Measurements from ENCODE around the gene RNF17.
A peak's percentile ranks its signal among the peaks of the same experiment; 100 is the strongest.

RNF17 gene

DNA sequence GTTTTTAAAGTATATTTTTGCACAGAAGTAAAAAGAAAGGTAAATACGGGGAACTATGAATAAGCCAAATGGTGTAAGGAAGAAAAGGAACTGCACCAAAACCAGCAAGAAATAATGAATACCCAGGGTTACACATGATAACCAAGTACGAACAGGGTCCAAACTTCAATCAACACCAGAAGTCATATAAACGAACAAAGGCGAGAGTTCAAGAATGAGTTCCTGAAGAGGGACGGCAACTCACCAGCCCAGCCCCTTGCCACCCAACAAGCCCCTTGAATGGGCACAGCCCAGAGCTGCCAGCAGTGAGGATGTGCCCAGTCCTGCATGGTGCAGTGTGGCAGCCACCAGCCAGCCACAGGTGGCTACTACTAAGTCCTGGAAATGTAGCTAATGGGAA, 132.1 kb downstream of the RNF17 start:
- DNase-seq (ENCODE audit: low spot score), result no peak

DNA sequence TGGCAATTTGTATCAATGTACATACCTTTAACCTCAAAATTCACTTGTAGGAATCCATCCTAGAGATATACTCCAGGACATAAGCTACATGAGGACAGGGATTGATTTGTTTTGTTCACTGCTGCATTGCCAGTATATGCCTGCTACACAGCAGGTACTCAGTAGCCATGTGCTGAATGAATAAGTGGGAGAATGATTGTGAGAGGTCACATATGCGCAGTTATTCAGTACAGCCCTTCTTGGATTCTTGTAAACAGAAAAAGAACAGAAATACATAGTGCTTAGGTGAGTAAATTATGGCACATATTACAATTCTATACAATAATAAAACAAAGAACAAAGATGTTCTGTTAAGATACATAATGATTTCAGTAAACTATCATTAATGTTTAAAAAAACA, 133.3 kb downstream of the RNF17 start:
- no peak for DNase-seq (ENCODE audit: low spot score)

DNA sequence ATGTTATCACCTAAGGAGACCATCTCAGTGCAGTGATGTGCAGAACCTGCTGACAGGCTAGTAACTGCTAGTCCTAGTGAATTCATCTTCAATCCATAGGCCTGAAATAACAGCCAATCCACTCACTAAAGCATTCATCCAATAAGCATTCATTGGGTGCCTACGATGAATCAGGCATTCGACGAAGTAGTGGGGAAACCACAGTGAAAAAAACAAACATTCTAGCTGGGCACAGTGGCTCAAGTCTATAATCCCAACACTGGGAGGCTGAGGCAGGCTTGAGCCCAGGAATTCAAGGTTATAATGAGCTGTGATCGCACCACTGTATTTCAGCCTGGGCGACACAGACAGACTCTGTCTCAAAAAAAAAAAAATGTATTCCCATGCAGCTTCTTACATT, 135.6 kb downstream of the RNF17 start:
- DNase-seq (ENCODE audit: low spot score), result no peak

DNA sequence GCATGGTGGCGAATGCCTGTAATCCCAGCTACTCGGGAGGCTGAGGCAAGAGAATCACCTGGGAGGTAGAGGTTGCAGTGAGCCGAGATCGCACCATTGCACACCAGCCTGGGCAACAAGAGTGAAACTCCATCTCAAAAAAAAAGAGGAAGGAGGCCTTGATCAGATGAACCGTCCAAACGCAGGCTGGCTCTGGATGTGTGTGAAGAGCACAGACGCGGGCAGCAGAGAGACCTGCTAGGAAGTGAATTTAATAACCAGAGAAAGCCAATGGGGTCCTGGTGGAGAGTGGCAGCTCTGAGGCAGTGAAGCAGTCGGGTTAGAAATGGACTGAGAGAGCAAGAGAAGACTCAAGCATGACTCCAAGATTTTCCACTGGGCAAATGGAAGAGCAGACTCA, 136.5 kb downstream of the RNF17 start:
- no peak for DNase-seq (ENCODE audit: low spot score)

DNA sequence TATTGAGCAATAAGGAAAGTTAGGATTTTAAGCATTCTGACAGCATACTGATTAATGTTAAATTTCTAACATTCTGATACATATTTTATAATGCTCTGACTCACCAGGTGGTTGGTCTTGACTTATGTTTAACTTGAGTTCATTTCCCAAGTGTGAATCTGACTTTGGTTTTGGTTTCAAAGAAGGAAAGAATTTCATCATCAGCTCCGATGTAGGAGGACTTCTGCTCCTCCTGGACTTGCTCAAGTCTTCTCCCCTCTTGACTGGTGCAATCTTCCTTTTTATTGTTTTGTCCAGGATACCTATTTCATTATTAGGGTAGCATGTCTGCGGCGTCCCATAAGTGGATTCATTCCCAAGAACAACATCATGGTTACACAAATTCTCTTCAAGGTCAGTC, 141.3 kb downstream of the RNF17 start:
- no peak for DNase-seq (ENCODE audit: low spot score)

DNA sequence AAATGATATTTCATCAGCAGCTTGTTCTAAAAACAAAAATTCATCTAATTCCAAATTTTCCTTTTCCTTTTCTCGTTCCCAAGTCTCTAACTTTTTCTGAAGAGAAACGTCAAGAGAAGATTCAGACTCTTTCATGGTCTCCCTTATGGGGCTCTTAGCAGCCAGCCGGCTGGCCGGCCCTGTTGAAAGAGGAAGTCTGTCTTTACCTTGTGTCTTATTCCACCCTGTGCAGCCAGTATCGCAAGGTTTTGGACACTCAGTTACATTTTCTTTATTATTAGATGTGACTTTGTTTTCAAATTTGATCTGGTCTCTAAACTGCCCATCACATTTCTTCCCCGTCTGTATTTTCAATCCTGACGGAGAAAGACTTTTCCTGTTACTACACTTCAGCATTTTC, 142.3 kb downstream of the RNF17 start:
- DNase-seq (ENCODE audit: low spot score), result no peak

DNA sequence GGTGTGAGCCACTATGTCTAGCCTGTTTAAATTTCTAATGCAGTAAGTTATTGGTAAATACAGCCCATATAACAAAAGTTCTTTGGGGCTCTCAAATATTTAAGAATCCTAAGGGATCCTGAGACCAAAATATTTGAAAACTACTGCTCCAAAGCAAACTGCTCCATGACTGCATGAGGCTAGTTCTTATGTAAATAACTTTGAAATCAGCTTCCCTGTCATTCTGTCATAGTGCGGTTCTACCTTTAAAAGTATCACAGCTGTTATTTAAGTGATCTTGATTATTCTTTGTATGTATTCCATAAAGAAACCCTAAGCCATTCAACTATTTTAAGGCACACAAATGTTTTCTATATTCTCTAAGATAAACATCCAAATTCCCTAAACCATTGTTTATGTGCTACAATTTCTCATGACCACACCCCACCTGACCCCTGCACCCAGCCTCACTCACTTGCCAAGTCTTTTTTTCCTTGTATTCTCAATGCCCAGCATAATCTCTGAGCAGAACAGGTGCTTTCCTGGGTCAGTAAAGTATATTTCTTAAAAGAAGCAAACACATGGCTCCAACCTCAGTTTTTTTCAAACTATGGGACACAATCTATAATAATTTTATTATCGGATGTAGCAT, 146.6 kb downstream of the RNF17 start:
- DNase-seq (ENCODE audit: low spot score), result no peak

DNA sequence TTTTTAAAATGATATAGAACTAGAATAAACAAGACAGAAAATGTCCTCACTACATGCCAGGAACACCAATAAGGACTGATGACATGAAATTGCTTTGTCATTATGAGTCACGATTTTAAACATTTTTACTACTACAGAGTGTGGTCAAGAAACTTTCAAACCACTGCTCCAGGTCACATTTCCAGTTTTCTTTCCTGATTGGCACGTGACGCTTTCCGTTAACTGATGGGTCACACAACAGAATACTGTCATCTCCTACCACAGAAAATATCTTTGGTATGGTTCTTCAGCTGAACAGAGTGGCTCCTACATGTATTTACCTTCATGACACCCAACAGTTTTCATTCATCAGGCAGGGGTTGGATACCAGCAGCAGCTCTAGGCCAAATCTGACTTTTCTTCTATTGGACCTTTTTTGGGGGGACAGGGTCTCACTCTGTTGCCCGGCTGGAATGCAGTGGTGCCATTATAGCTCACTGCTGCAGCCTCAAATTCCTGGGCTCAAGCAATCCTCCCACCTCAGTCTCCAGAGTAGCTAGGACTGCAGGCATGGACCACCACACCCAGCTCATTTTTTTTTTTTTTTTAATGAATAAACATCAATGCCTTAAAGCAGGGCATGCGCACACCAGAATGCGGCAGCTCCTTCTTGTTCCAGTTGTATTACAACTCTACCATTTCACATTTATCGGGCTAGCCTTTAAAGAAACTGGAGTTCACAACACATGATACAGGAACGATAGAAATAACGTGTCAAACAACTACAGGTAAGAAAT, 147.4 kb downstream of the RNF17 start:
- DNase-seq (ENCODE audit: low spot score), result no peak

DNA sequence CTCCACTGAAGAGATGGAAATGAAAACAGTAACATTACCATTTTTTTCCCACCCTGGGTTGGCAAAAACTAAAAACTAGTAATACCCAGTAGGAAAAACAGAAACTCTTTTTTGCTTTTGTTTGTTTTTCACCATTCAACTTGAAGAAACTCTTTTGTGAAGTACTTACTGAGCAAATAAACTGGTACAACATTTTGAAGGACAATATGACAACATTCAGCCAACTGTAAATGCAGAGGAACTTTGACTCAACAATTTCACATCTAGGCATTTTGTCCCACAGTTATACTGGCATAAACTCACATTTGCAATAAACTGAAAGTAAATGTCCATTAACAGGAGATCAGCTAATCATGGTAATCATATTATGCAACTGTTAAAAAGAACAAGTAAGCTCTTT, 152.5 kb downstream of the RNF17 start:
- DNase-seq (ENCODE audit: low spot score), result no peak

DNA sequence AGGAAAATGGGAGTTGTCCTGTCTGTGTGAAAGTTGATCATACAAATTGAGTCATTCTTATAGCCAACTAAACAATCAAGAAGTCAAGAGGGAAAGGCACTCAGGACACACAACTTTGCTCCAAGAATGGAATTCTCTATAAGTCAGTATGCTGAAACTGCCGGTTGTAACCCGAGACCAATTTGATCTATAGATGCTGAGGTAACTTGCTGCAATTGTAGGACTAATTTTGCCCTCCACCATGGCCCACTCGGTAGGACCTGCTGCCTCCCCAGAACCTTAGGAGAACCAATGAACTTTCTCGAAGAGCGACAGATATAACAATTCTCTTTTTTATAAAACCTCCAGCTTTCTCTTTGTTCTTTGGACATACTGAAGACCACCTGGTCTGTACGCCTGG, 157.0 kb downstream of the RNF17 start:
- DNase-seq (ENCODE audit: low spot score), result no peak

DNA sequence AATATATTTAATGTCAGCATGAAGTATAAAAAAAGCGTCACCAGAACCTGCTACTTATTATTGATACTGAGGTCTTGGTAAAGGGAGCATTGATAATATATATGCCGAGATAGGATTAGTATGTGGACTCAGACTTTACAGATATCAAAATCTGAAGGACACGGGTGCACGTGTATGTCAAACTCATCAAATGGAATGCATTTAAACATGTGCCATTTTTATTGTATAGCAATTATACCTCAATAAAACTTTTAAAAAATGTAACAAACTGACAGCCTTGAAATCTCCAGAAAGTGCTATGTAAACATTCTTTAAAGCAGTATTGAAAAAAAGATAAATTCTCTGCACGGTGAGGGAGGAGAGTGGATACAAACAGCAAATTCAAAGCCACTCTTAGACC, 157.9 kb downstream of the RNF17 start:
- DNase-seq (ENCODE audit: low spot score), result no peak

DNA sequence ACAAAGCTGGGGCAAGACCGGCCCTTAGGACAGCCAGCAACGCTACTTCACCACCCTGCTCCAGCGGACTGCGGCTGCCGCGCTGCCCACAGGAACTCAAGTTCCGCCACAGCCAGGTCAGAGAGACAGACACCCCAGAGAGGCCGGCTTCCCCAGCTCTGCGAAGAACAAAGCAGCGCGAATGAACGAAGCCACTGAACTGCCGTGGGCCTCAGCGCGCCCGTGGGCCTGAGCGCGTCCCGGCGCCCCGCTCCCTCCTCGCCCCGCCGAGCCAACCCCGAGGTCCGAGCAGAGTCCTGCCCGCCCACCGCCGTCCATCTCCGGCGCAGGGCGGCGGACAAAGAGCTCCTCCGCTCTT, 158.4 kb downstream of the RNF17 start:
- DNase-seq (ENCODE audit: low spot score), result no peak

DNA sequence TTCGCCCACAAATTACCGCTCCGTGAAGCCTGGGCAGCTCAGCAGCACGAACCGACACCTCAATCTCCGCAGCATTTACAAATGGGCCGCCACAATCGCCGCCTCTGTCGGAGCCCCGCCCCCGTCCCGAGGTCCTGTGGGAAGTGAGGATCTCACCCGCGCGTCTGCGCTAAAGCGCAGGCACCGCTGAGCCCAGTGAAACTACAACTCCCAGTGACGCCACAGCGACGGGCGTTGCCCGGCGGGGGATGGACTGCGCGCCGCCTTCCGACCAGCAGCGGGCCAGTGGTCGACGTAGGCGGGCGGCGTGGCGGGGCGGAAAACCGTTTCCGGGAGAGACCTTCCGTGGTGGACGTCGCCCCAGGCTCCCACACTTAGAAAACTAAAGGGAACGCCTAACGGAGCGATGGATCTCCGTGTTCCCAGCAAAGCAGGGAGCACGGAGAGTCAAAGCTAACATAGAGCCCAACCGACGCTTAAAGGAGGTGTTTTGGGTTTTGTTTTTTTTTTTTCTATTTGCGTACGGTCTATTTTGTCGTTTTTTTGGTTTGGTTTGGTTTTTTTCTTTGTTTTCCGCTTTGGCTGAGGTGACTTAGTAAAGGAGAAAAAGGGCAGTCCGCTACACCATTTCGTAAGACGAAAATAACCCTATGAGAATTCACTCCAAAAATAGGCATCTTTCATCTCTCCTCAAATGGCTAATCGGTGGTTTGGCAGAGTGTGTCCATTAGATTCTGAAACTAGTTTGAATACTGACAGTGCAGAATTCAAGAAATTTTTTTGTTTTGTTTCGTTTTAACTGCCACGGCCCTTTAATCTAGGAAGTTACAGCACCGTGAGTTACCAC, 159.0 kb downstream of the RNF17 start:
- peak; percentile 92 for DNase-seq (ENCODE audit: low spot score)

DNA sequence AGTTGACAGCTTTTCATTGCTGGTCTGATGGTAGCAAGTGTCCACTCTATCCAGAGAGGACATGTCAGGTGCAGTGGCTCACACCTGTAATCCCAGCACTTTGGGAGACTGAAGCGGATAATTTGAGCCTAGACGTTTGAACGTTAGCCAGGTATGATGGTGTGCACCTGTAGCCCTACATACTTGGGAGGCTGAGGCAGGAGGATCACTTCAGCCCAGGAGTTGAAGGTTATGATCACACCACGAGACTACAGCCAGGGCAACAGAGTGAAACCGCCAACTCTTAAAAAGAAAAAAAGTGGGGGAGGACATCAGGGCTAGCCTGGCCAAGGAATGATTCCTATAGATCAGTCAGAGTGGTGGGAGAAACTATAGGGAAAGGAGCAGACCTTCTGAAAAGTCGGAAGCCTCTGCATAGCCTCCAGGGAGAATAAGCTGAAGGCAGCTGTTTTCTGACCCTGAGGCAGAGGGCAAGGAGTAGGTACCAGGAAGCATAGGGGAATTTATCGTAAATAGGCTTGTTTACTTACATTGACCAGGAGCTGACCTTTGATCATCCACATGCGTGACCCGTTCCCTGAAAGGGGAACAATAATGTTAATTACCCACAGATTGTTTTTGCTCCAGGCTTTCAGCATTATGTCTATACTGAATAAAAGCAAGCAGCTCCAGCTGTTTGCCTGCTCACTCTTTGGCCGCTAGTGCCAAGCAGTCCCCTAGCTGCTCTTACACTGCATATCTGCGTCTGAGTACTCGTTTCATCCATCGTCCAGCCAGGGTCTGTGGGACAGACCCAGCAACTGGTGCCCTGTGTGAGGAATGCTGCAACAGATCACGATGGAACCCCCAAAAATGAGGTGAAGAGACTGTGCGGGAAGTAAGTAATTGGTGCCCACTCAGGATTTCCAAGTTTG, 161.6 kb downstream of the RNF17 start:
- DNase-seq (ENCODE audit: low spot score), result no peak

DNA sequence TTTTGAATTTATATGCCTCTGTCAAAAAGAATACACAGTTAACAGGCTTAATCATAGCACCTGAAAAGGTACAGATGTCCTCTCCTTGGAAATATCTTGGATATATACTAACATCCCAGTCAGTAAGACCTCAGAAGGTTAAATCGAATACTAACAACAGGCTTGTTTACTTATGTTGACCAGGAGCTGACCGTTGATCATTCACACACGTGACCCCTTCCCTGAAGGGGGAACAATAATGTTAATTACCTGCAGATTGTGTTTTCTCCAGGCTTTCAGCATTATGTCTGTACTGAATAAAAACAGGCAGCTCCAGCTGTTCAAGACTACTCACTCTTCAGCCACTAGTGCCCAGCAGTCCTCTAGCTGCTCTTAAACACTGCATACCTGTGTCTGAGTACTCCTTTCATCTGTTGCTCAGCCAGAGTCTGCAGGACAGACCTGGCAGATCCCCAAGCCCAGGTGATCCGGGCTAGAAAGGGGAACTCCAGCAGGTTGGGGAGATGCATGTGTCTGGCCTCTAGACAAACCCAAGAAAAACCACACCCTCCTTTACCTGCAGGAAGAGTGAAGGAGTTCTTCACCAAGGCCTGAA, 163.9 kb downstream of the RNF17 start:
- no peak for DNase-seq (ENCODE audit: low spot score)

DNA sequence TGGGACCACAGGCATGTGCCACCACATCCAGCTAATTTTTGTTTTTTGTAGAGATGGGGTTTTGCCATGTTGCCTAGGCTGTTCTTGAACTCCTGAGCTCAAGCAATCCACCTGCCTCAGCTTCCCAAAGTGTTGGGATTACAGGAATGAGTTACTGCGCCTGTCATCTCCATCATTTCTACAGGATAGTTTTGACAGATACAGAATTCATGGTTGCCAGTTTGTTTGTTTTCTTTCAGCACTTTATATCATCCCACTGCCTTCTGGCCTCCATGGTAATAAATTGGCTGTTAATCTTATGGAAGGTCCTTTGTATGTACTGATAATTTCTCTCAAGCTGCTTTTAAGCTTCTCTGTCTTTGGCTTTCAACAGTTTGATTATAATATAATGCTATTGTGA, 165.2 kb downstream of the RNF17 start:
- DNase-seq (ENCODE audit: low spot score), result no peak
